Measurements from ENCODE around the gene ALKBH6. TPM values are rescaled to one million over a fixed set of nuclear protein-coding genes. Genes with fewer than 3 reads are reported as not detected.

The ALKBH6 gene
- total and polyA plus RNA-seq, 2 of the 13 experiments (the other 11 are each of a cell fraction or from before 2014, with no cell fraction given): 13.7 to 18.1 TPM

DNA sequence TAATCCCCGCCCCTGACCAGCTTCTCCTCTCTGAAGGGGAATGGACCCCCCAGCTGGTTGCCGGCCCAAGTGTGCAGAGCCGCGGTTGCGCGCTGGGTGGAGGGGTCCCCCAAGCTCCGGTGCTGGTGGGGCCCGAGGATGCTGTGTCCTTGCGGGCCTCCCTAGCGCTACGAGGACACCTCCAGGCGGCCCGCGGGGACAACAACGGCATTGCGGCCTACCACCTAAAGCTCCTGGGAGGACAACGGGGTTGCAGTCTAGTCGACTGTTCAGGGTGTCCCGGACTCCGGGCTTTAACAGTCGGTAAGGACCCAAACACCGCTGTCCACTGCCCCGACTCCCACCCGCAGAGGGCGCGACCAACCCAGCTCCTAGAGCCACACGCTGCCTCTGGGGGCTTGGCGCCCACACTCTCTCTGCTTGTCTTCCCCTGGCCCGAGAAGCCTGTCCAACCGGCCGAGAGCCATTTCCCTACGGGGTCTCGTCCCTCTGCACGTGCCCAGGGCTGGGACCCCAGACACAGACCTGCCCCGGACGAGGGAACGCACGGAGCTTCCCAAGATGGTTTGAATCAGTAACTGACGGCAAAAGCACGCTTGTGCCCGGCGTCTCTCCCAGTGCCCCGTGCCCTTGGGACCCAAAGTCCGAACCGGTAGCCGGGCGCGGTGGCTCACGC is 20.0 kb downstream of the ALKBH6 start (continued):
- TF ChIP-seq, protein P1, sequence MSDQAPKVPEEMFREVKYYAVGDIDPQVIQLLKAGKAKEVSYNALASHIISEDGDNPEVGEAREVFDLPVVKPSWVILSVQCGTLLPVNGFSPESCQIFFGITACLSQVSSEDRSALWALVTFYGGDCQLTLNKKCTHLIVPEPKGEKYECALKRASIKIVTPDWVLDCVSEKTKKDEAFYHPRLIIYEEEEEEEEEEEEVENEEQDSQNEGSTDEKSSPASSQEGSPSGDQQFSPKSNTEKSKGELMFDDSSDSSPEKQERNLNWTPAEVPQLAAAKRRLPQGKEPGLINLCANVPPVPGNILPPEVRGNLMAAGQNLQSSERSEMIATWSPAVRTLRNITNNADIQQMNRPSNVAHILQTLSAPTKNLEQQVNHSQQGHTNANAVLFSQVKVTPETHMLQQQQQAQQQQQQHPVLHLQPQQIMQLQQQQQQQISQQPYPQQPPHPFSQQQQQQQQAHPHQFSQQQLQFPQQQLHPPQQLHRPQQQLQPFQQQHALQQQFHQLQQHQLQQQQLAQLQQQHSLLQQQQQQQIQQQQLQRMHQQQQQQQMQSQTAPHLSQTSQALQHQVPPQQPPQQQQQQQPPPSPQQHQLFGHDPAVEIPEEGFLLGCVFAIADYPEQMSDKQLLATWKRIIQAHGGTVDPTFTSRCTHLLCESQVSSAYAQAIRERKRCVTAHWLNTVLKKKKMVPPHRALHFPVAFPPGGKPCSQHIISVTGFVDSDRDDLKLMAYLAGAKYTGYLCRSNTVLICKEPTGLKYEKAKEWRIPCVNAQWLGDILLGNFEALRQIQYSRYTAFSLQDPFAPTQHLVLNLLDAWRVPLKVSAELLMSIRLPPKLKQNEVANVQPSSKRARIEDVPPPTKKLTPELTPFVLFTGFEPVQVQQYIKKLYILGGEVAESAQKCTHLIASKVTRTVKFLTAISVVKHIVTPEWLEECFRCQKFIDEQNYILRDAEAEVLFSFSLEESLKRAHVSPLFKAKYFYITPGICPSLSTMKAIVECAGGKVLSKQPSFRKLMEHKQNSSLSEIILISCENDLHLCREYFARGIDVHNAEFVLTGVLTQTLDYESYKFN (CRISPR knock-in tag; conservative IDR thresholded peaks at IDR 0.05): no peak
- TF ChIP-seq, protein P2, sequence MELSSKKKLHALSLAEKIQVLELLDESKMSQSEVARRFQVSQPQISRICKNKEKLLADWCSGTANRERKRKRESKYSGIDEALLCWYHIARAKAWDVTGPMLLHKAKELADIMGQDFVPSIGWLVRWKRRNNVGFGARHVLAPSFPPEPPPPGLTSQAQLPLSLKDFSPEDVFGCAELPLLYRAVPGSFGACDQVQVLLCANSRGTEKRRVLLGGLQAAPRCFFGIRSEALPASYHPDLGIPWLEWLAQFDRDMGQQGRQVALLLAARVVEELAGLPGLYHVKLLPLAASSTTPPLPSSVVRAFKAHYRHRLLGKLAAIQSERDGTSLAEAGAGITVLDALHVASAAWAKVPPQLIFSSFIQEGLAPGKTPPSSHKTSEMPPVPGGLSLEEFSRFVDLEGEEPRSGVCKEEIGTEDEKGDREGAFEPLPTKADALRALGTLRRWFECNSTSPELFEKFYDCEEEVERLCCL (CRISPR knock-in tag; IDR thresholded peaks at IDR 0.05; ENCODE audit: borderline replicate concordance): no peak
- TF ChIP-seq ZNF660 (CRISPR knock-in tag; IDR thresholded peaks at IDR 0.05; ENCODE audit: borderline replicate concordance, low read depth) (no peak), ZNF253 (CRISPR knock-in tag; IDR thresholded peaks at IDR 0.05; ENCODE audit: borderline replicate concordance) (peak; percentile 27; the same call in 1 of the 2 replicates)
- TF ChIP-seq, protein P3, sequence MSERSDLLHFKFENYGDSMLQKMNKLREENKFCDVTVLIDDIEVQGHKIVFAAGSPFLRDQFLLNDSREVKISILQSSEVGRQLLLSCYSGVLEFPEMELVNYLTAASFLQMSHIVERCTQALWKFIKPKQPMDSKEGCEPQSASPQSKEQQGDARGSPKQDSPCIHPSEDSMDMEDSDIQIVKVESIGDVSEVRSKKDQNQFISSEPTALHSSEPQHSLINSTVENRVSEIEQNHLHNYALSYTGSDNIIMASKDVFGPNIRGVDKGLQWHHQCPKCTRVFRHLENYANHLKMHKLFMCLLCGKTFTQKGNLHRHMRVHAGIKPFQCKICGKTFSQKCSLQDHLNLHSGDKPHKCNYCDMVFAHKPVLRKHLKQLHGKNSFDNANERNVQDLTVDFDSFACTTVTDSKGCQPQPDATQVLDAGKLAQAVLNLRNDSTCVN (CRISPR knock-in tag; IDR thresholded peaks at IDR 0.05; ENCODE audit: borderline replicate concordance): no peak

Data from HepG2 (cell line).